SKM-1 (cell line): ENCODE results near the gene ZKSCAN2.

Source experiments
- DNase-seq: peaks from one replicate; lab custom pipeline; 2025; ENCODE audit not compliant: unreplicated experiment; lab: John Stamatoyannopoulos, UW

The ZKSCAN2 gene

DNA sequence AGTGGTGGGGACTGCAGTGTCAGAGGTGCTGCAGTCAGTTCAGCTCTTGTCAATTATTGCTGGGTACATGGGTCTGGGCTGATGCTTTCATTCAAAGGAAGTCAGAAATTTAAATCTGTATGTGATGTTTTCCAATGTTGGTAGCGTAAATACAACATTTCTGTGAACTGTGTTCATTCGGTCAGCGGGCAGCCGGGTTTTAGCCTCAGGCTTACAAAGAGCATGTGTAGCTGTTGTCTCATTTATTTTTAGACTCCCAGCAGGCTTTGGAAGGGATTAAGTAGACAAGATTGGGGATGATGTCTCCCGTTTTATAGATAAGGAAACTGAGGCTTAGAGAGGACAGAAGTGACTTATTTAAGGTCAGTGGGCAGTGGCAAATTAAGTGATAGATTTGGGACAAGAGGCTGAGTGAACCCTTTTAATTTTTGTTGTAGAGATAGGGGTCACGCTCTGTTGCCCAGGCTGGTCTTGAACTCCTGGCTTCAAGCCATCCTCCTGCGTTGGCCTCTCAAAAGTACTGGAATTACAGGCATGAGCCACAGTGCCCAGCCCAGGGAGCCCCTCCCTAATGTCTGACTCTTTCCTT lies 32.8 kb downstream of the ZKSCAN2 start:
- no peak for DNase-seq

DNA sequence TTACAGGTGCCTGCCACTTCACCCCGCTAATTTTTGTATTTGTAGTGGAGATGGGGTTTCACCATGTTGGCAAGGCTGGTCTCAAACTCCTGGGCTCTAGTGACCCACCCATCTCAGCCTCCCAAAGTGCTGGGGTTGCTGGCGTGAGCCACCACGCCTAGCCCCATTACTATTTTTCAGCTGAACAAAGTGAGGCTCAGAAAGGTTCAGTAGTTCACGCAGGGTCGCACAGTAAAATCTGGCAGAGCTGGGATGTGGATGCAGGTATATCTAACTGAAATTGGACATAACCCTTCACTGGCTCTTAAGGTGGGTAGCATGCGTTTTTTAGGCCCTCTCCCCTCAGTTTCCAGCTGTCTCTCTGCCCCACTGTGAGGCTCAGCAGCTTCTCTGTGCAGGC lies 33.7 kb downstream of the ZKSCAN2 start:
- DNase-seq = no peak

DNA sequence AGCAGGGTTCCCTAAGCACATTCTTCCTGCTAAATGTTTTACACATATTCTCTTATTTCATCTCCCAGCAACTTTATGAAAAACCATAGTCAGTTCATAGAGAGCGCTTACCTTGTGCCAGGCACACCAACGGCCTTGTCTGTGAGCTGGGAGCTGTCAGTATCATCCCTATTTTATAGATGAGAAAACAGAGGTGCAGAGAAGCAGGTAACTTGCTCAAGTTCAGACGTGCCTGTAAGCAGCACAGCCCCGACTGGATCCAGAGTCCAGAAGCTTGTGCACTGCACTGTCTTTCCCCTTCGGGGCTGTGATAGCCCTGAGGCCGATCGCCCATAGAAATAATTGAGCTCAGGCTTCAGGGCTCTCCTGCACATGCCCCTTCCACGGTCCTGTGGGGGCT lies 34.7 kb downstream of the ZKSCAN2 start:
- DNase-seq = no peak

DNA sequence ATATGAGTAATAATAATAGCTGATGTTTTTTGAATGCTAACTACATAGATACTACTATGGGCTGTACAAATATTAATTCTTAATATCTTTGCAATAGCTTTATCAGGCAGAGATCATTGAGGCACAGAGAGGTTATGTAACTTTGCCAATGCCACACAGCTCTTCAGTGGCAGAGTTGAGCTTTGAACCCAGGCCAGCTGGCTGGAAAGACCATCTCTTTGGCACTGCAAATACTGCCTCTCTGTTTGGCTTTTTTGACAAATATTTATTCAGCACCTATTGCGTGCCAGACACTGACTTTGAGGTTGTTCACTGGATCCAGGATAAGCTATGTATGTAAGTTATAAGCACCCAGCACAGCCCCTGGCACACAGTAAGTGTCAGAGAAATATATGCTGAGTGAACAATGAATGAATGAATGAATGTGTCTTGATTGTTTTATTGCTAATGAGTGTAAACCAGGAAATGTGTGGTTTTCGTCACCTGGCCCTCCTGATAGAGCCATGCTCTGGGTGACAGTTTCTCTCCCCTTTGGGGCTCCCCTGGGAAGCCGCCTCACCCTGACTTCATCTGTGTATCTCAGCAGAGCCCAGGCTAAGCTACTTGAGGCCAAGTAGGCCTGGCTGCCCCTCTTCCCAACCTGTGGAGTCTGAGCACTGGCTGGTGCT lies 38.4 kb downstream of the ZKSCAN2 start:
- no peak for DNase-seq

DNA sequence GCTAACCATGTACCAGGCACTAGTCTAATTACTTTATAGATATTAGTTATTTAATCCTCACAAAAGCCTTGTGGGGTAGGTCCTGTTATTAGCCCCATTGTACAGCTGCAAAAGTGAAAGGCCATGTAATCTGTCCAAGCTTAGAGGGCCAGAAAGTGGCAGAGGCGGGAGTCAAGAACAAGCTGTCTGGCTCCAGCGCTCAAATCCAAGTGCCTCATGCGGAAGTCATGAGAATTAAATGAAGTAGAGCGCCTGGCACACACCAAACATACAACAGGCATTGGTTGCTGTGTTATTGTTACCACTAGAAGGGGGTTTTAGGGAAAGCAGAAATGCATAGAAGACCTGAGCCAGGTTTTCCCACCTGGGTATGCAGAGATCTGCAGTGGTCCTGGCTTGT lies 39.7 kb downstream of the ZKSCAN2 start:
- no peak for DNase-seq

DNA sequence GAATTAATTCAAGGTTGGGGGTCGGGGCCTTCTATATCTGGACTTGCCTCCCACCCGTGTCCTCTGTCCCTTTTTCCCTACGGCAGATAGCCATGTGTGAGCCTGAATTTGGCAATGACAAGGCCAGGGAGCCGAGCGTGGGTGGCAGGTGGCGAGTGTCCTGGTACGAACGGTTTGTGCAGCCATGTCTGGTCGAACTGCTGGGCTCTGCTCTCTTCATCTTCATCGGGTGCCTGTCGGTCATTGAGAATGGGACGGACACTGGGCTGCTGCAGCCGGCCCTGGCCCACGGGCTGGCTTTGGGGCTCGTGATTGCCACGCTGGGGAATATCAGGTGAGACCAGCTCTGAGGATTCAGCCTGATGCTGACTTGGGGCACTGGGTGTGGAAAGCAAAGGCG lies 40.5 kb downstream of the ZKSCAN2 start:
- no peak for DNase-seq

DNA sequence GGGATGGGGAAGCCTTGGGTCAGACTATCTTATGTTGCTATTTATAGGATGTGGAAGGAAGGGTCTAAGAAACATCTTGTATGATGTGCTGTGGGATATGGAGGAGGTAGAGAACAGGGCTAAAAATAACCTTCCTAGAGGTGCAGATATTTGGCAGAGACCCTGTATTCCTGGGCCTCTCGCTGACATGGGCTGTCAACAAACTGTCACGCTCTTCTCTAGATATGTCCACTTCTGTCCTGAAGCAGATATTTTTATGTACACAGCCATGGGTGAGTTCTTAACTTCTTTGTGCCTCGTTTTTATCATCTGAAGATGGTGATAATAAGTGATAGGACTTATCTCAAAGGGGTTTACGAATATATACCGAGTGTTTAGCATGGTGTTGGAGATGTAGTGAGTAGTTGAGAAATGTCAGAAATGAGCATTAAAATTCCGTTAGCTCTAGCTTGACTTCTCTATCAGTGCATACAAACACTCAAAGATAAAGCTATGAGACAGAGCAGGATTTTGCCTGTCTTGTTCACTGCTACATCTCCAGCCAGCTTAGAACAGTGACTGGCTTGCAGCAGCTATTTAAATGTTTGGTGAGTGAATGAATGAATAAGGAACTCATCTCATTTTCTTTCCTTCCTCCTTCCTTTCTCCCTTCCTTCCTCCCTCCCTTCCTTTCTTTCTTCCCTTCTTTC lies 43.8 kb downstream of the ZKSCAN2 start:
- no peak for DNase-seq

DNA sequence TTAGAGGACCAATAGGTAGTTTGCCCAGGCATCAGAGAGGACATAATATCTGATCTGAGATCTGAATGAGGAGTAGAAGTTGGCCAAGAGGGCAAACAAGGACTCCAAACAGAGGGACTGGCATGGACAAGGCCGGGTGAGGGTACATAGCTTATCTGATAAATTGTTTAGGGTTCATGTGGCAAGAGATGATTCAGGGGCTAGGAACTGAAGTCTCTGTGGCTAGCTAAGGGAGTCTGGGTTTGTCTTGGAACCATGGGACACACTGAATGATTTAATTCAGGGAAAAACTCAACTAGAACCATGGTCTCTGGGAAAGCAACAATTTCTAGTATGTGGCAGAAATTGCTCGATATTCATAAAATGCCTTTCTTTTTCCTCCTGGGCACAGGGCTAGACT lies 45.0 kb downstream of the ZKSCAN2 start:
- DNase-seq = no peak

DNA sequence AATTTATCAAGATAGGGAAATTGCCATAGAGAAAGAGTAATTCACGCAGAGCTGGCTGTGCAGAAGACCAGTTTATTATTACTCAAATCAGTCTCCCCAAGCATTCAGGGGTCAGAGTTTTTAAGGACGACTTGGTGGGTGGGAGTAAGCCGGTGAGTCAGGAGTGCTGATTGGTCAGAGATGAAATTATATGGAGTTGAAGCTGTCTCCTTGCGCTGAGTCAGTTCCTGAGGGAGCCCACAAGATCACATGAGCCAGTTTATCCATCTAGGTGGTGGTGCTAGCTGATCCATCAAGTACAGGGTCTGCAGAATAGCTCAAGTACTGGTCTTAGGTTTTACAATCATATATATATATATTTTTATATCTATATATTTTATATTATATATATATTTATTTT lies 46.9 kb downstream of the ZKSCAN2 start:
- no peak for DNase-seq

DNA sequence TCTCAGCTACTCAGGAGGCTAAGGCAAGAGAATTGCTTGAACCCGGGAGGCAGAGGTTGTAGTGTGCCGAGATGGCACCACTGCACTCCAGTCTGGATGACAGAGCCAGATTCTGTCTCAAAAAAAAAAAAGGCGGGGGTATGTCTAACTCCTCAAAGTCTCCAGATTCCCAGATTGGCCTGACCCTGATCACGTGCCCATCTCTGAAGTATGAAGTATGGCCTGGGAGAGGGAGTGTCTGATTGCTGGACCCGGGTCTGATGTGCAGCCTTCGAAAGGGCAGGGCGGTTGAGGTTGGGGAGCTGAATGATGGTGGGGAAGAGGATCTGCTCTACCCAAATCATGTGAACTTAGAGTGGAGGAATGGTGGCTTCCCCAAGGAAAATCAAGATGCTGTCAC lies 58.2 kb downstream of the ZKSCAN2 start:
- DNase-seq = no peak

DNA sequence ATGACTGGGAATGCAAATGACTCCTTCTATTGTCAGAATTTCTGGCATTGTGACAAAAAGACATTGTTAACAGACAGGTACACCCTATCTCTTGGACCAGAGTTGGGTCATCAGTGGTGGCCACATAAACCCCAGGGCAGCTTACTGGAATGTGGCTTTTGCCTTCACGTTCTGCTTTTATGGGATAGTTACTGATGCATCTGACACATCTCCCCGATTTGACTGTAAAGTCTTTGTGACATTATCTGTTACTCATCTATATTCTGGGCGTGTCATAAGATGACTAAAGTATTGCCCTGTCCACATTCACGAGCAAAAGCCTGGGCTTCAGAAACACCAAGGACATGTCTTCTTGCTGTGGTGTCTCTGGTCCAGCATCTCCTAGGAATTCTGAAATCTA lies 59.6 kb downstream of the ZKSCAN2 start:
- DNase-seq = no peak

DNA sequence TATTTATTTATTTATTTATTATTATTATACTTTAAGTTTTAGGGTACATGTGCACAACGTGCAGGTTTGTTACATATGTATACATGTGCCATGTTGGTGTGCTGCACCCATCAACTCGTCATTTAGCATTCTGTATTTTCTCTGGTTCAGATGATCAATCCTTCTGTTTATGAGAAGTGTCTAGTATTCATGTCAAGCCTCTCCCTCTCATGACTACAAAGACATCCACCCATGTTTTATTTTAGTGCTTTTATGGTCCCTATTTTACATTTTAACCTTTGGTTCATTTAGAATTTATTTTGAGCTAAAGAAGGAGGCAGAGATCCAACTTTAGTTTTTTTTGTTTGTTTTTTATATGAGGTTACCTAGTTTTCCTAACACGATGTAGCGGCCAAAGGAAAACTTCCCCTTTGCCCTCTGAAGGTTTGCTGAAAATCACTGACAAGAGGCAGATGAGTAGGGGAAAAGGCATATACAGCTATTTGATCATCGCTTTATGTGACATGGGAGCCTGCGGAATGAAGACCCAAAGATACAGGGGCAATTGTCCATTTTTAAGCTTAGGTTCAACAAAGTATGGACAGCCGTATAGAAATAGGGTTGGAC lies 63.3 kb downstream of the ZKSCAN2 start:
- no peak for DNase-seq

DNA sequence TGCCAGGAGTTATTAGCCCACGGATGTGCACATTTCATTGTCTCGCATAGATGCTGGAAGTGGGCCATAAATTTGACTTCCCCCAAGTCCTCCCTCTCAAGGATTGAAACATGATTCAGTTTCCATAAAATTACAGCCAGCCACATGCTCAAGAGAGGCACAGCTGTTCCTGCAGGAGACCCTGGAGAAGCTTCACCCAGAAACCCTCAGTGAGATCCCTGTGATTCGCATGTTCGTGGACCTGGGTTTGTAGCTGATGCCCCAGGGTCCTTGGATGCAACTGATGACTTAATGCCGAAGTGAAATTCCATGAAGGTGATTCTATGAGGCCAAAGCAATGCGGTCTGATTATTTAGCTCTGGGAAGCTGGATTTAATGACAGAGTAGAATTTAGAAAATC lies 65.5 kb downstream of the ZKSCAN2 start:
- DNase-seq = no peak

DNA sequence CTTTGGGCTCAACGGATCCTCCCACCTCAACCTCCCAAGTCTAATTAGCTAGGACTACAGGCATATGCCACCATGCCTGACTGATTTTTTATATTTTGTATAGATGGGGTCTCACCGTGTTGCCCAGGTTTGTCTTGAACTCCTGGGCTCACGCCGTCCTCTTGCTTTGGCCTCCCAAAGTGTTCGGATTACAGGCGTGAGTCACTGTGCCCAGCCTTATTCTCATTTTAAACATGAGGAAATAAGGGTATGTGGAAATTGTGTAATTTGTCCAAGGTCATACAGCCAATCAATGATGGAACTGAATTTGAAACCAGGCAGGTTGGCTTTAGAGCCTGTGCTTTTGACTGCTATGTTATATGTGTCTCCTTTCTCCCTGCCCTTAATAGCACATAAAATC lies 68.3 kb downstream of the ZKSCAN2 start:
- no peak for DNase-seq

DNA sequence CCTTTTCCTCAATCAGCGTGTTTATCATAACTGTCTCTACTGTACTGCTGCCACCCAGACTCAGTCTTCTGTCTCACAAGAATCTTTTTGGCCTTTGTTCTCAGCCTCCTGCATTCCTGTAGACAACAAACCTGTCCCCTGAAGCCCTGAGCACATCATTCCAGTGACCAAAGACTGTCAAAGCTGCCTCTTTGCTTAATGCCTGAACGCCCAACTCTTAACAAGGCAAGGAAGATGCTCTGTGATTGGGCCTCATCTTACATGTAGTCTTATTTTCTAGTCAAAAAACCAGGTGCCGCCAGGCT lies 70.2 kb downstream of the ZKSCAN2 start:
- DNase-seq = no peak
